Skeletal muscle satellite cell (primary cell): ENCODE measurements around the gene ZDHHC17.

Source experiments
- H3K27me3 ChIP-seq: 2 replicates; pipeline ENCODE4 v1.7.0; 2013; ENCODE audit warnings: low read length; ENCODE audit not compliant: control insufficient read depth, insufficient read depth
- H3K36me3 ChIP-seq: 2 replicates; pipeline ENCODE4 v1.7.0; 2013; ENCODE audit warnings: mild to moderate bottlenecking, control low read depth, low read length; ENCODE audit not compliant: insufficient read depth
- H3K4me1 ChIP-seq: 2 replicates; pipeline ENCODE4 v1.7.0; 2013; ENCODE audit warnings: low read length; ENCODE audit not compliant: control insufficient read depth, insufficient read depth
- H3K4me2 ChIP-seq: 2 replicates; pipeline ENCODE4 v1.7.0; 2013; ENCODE audit warnings: mild to moderate bottlenecking, low read length
- H3K4me3 ChIP-seq: 2 replicates; pipeline ENCODE4 v1.7.0; 2013; ENCODE audit warnings: low read length
- H3K9ac ChIP-seq: 2 replicates; pipeline ENCODE4 v1.7.0; 2013; ENCODE audit warnings: mild to moderate bottlenecking, low read depth, low read length, moderate library complexity
- H3K9me3 ChIP-seq: replicated peaks from 2 replicates; pipeline ENCODE4 v1.7.0; 2013; ENCODE audit warnings: mild to moderate bottlenecking, control low read depth, low read length

The ZDHHC17 gene

DNA sequence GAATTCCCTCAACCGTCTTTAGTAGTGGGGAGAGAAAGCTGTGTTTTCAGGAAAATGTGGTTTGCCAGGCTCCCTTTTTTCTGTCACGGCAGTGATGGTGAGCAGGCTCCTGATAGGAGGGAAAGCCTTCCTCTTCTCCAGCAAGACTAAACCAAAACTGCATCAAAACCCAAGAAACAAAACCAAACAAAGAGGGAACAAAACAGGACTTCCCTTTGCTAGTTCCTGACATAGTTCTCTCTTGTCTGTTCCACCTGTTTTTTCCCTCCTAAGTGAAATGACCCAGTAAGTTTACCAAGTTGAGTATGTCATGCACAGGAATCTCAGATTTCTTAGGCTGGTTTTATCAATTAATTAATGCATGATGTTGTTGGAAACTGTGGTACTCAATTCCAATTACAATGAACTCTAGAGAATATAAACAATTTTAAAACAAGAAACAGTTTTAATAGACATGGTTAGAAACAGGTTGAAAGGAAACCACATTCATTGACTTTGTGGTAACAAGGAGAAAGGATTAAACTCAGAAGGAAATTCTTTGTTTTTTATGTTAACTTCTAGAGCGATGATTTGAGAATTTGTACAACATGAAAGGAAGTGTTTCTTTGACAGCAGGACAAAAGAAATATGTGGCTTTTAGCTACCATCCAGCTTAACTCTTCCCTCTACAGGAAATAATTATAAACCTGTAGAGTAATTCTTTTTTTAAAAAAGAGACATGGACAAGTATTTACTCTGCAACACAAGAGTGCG lies 137.9 kb downstream of the ZDHHC17 start:
- Histone ChIP-seq H3K4me1 (no peaks in the 10 kb centered on the region), H3K9me3 (no peaks in the 10 kb centered on the region), H3K27me3 (no peaks in the 10 kb centered on the region), H3K36me3 (no peaks in the 10 kb centered on the region), H3K4me3 (no peak overlapping the region), H3K4me2 (no peak overlapping the region), H3K9ac (no peak overlapping the region)
